D341Med (cell line): ENCODE data around the gene RPS23.
"Not testable (repeated sequence)": the region's sequence is repeated elsewhere in the genome, so short reads cannot be mapped to it uniquely, and the experiment has no call there.

ENCODE experiments used
- DNase-seq: peaks from one replicate; pipeline ENCODE4 v3.0.0; 2012; ENCODE audit warnings: low spot score

The RPS23 gene

DNA sequence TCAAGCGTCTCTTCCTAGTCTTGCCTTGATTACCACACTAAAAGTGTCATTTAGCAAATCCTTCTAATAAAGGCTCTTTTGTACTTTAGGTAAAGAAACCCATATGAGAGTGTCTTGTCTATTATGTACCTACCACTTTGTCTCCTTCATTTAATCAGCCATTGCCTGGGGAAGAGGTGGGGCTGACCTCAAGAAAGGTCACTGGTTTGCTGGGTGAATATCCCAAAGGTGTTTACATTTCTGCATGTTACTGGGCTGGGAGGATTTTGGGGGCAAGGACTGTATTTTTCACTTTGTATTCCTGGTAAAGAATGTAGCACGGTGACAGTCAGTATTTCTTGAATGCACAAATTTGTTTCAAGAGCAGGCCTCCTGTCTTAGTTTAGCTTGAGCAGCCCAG lies 11.9 kb upstream of the RPS23 start:
- DNase-seq = no peak

DNA sequence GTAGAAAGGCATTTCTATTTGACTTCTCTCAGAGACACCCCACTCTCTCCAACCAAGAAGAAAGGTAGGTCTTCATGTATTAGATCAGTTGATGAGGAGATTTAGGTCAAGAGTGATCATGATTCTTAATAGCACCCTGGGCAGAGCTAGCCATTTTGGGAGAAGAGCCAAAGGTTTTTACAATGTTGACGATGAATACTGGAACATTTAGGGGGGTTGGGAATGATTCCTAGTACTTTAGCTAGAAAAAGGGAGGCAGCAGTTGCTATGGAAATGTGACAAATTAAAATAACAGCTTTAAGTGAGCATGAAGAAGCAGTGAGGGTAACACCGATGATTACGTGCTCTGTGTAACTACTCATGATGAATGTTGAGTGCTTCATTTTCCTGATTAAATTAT lies 9.5 kb upstream of the RPS23 start:
- no peak for DNase-seq

DNA sequence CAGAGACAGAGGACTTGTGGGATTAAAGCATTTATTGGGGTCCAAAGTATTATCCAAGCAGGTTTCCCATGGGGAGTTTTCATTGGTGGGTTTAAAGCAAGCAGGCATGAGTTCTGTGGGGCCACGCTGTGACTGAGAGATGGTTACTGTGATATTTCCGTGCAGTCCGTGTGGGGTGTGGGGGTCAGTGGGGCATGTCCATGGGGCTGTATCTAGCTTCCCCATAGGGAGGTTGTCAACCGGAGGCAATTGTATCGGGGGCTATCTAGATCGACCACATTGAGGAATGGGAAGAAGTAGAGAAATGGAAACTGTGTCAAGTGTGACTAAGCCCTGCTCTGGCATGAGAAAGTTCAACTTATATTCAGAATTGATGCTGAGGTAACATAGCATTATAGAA lies 7.1 kb upstream of the RPS23 start:
- DNase-seq = no peak

DNA sequence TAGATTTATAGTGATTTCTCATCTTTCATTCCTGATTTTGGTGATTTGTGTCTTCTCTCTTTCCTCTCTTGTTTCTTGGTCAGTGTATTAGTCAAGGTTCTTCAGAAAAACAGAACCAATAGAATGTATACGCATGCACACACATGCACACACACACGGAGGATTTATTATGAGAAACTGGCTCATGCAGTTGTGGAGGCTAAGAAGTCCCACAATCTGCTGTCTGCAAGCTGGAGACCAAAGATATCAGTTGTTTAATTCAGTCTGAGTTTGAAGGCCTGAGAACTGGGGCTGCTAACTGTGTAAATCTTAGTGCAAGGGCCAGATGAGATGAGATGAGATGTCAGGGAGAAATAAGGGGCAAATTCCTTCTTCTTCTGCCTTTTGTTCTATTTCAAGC lies 5.7 kb upstream of the RPS23 start:
- DNase-seq = no peak

DNA sequence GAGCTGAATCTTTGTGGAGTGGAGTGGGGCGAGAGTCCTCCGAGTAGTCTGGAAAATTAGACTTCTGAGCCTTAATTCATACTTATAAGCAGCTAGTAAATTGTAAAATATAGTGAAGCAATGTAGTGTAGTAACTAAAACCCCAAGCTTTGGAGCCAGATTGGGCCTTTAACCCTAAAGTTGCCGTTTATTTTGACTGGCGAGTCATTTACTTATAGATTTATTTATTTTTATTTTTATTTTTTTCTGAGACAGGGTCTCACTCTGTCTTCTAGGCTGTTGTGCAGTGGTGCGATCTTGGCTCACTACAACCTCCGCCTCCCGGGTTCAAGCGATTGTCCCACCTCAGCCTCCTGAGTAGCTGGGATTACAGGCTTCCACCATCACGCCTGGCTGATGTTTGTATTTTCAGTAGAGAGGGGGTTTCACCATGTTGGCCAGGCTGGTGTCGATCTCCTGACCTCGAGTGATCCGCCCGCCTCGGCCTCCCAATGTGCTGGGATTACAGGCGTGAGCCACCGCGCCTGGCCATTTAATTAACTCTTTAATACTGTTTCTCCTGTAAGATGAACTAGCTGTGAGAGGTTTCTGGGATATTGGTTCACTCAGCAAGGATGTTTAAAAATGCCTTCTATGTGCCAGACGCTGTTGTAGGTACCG lies 687 bp upstream of the RPS23 start:
- no peak for DNase-seq

DNA sequence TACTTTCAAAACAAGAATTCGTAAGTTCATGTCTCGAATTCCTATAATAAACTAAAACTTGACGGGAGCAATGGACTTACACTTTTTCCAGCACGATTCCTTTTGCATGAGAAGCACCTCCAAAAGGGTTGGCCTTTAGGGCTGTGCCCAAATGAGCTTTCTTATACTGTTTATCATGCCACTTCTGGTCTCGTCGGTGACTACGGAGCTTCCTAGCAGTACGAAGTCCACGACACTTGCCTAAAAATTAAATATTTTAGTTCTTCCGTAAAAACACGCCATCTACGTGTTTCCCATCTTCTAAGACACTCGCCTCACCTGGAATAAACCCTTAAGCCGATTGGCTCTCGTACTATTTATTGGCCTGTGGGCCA lies 554 bp downstream of the RPS23 start:
- no peak for DNase-seq

DNA sequence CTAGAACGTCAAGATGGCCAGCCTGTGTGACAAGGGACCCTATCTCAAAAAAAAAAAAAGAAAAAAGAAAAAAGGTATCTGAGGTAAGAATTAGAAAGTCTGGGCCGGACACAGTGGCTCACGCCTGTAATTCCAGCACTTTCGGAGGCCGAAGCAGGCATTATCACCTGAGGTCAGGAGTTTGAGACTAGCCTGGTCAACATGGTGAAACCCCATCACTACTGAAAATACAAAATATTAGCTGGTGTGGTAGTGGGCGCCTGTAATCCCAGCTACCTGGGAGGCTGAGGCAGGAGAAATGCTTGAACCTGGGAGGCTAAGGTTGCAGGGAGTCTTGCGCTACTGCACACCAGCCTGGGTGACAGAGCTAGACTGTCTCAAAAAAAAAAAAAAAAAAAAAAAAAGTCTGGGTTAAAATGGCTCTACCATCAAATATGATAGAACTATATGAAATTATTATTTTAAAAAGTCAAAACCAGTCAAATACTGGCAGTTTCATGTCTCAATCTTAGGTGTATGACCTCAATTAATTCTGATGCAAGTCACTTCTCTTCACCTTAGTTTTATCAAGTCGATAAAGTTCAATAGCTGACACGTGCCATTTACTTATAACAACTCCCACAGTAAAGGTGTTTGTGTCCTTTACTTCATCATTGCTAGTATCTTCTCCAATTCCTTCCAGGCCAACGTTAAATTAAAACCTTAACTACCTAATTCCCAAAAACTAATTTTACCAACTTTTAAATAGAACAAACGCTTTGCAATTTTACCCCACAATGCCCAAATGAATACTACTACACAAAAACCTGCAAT lies 1.1 kb downstream of the RPS23 start:
- no peak for DNase-seq

DNA sequence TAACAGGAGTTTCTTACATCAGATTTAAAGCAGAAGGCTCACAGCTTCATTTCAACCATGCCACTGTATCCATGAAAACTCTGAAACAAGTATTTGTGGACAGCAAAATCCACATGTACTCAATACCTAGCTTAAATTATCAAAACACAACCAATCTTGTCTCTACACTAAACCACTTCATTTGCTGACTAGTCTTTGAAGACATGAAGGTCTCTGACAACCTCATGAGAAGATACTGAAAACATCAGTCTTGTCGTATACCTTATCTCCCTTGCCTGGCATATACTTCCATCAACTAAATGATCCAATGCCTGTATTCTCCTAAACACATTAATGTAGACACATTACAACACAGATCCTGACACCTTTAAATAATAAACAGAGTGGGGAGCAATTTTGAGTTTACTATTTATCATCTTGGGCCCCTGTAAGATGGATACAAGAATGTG lies 2.9 kb downstream of the RPS23 start:
- no peak for DNase-seq

DNA sequence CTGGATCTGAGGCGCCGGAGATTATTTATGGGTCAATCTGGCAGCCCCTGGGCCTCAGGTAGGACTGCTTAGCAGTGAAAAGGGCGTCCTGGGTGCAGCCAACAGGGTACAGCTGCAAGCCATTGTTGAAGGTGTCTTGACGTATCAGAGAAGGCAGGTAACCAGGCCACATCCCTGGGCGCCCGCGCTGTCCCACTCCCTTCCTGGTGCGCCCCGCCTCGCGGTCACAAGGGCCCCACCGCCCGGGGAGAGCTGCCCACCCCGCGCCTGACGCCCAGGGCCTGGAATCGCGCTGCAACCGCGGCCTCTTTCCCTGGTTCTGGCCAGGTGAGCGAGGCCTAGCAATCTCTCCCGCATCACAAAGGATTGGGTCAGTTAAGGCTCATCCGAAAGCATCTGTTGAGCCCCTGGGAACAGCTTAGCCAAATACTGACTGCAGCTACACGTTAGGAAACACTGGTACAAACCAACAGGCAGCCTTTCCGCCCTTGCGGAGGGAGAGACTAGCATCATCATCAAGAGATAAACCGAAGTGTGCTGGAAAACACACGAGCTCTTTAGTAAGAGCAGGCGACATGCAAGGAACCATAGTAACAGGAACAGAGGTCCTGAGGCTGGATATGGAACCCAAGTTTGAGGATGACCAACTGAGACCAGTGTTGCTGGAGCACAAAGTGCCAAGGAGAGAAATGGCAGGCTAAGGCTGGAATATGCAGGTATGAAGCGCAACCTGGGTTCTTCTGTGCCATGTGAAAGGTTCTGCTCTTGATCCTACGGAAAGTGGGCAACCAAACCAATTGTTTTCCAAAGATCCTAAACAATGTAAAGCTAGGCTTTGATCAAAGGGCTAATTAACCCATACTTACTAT lies 3.6 kb downstream of the RPS23 start:
- DNase-seq = no peak

DNA sequence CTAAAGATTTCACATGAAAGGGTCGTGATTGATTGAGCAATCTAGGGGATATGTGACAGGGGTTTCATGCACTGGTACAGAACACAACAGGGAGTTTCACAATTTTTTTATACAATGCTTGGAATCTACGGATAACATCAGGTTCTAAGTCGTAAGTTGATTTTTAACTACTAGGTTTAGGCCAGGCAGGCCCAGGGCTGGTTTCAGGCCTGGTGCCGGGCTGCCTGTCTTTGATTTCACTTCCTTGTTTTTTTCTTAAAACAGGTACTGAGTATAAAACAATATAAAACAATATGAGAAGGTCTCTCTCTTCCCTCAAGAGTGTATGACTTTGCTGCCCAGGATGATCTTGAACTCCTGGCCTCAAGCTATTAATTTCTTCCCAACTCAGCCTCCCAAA lies 4.7 kb downstream of the RPS23 start:
- DNase-seq = not testable (repeated sequence)

DNA sequence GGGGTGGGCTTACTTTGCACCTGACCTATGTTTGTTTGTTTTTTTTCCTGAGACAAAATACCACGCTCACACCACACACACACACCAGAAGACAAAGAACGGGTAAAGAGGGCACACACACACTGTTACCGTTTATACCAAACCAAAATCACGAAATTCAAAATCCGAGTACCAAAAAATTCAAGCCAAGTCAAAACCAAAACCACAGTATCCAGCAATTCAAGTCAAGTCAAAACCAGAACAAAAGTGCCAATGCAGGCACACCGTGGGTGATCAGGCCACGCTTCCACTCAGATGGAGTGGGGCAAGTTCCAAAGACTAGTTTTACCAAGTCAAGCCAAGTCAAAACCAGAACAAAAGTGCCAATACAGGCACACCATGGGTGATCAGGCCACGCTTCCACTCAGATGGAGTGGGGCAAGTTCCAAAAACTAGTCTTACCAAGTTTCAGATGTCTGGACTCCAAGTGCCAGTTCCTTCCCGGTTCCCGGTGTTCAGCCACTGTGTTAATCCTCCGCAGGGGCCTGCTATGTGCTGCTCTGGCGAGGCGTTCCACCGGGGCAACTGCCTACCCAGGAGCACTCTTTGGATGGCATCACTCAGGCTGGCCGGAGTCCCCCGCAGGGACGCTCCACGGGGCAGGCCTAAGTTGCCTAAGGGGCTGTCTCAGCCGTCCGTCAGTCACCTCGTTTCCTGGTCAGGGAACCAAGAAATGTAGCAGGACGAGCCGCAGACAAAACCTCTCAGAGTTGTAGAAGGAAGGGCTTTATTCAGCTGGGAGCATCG lies 5.4 kb downstream of the RPS23 start:
- DNase-seq = not testable (repeated sequence)

DNA sequence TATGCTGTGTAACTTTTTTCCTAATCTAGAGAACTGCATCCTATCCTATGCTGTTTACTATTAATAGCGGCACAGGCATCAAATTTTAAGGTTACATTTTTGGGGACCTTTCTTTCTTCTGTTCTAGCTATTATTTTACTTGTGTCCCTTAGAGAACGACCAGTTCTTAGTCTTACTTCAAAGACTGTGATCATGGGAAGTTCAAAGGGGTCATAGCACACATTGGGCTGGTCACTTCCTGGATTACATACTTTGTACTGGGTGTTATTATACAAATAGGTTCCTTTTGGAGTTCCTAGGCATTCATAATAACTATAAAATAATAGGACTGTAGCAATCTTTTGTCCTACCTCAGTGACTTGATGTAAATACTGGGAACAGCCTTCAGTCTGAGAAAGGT lies 8.8 kb downstream of the RPS23 start:
- not testable (repeated sequence) for DNase-seq

DNA sequence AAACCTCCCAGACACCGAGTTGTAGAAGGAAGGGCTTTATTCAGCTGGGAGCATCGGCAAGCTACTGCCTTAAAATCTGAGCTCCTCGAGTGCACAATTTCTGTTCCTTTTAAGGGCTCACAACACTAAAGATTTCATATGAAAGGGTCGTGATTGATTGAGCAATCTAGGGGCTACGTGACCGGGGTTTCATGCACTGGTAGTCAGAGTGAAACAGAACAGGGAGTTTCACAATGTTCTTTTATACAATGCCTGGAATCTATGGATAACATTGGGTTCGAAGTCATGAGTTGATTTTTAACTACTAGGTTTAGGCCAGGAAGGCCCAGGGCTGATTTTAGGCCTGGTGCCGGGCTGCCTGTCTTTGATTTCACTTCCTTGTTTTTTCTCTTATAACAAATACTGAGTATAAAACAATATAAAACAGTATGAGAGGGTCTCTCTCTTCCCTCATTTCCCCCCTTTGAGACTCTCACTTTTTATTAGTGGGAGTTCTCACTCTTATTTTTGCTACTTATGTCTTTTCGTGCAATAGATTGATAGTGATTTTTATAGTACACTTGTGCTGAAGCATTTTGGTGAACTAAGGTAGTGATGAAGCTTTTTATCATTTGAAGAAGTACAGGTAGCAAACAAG lies 10.7 kb downstream of the RPS23 start:
- not testable (repeated sequence) for DNase-seq

DNA sequence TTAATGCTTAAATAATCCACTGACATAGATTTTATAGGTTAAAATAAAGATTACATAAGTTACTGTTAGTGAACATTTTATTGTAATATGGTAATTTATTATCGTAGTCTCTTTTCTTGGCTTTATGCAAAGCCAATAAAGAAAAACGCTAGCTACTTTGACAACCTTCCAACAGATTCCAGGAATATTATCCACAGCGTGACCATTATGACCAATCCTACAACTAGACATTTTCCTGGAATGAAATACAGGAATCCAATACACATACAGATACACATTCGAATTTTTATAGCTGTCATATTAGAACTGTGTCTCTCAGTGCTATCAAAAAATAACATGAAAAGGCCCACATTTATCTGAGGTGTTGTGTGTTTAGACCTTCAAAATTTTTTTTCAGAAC lies 13.1 kb downstream of the RPS23 start:
- no peak for DNase-seq

DNA sequence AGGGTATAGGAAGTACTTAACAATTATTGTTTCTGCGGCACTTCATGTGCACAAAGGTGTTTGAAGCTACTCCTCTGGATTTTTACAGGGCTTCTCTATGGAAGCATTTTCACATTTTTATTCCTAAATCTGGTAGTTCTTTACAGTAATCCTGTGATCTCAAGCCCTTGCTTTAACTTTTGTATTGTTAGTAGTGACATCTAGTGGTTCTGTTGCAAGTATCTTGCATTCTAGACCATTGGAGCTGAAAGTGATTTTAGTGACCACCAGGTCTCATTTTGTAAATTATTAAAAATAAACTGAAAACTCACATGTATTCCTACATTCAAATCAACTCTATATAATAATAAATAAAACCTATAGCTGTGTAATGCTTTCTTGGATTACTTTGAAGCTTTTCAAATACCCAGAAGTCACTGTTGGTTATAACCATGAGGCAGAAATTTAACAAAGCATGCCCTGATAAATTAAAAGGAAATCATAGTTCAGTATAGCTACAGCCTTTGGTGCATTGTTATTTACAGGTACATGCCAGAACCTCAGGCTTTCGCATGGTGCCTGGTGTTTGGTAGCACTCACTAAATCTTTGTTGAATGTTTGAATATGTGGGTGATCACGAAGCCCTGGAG lies 18.9 kb downstream of the RPS23 start:
- peak; percentile 30 for DNase-seq

DNA sequence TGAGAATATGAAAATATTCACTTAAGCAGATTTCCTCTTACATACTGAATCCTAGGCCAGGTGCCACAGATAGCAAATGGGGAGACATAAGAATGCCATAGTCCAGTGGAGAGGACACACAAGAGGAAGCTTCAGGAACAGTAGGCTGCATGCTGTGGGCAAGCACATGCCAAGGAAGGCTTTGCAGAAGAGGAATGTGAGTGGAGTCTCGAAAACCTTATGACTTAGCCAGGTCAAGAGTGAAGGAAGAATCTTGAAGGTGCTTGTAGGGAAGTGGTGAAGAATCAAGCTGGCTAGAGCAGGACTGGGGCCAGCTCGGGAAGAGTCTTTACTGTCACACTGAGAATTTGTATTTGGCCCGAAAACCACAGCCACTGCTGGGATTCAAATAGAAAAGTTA lies 20.4 kb downstream of the RPS23 start:
- no peak for DNase-seq

DNA sequence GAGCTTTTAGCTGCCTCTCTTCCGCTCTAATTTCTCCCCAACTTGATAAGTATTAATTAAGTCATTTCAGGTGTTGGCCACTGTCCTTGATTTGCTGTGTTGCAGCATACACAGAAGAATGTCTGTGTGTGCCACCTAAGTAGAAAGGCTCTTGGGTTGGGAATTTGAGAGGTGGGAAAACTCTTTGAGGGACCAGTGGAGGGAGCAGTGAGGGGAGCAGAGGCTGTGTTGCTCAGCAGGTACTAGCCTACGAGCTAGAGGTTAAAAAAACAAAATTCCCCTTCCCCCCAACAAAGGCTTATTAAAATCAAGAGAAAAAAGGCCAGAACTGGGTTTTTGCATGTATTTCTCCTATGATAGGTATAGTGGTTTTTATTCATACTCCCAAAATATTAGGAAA lies 20.9 kb downstream of the RPS23 start:
- no peak for DNase-seq

DNA sequence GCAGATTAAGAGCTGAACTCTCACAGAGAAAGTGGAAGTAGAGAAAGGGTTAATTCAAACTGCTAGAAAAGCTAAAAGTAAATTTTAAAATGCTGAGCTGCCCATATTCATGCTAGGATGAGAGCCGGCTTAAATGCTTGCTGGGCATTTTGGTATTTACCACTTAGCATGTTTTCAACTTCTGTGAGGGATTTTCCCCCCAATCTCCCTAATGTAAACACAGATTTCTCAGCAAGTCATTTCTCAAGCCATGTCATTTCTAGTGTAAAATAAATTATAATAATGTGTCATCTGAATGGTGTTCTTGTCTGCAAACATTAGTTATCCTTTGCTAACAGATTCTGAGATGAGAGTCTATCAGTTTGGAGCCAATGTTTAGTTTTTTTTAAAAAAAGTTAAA lies 22.3 kb downstream of the RPS23 start:
- no peak for DNase-seq

DNA sequence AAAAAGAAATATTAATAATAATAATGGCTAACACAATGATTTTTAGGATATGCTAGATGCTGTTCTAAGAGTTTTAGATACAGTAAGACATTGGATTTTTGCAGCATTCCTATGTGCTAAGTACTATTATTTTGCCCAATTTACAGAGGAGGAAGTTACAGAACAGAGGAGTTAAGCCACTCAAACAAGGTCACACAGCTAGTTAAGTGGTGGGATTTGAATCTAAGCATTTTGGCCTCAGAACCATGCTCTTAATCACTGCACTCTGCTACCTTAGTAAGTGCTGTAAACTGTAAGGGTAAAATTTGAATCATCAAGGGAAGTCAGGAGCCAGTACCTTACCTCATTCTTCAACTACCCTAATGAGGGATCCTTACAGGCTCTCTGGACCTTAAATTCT lies 25.4 kb downstream of the RPS23 start:
- no peak for DNase-seq

DNA sequence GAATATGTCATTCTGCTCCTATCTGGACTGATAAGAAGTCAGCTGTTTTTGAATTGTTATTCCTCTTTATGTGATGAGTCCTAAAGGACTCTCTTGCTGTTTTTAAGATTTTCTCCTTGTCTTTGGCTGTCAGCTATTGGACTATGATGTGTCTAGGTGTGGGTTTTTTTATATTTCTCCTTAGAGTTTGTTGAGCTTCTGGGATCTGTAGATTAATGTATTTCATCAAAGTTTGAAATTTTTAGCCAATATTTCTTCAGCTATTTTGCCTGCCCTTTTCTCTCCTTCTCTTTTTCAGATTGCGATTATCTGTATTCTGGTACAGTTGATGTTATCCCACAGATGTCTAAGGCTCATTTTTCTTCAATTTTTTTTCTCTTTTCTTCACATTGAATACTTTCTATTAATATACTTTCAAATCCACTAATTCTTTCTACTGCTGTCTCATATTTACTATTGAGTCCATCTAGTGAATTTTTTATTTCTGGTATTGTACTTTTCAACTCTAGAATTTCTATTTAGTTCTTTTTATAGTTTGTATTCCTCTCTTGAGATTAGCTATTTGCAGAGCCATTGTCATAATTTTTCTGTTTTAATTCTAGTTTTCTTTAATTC lies 31.1 kb downstream of the RPS23 start:
- DNase-seq = no peak
